Natural killer cell treated with Interleukin-12 subunit alpha and Interleukin-12 subunit beta and Interleukin-15 and Interleukin-18, amount 100 ng/mL, for 72 hours (primary cell): ENCODE results near the gene LINGO1. TPM values are rescaled to one million over a fixed set of nuclear protein-coding genes. Genes with fewer than 3 reads are reported as not detected.
A peak's percentile ranks its signal among the peaks of the same experiment; 100 is the strongest.

ENCODE experiments used
- ATAC-seq, 2 donors: fragments of 150-1000 bp; cut with Tn5 transposase in 1 of 2; sonication (Bioruptor Pico), chemical (Tn5 transposase) in 1 of 2; 2 replicates each; pipeline ENCODE4 v1.10.0; 2021
- DNase-seq: peaks from one replicate; pipeline ENCODE4 v3.0.0; 2022; ENCODE audit warnings: low spot score
- H3K27ac Mint-ChIP-seq, 2 donors: 1 replicate in 1 of 2; 2 replicates in 1 of 2; pipeline ENCODE4 v1.8.0; 2022; ENCODE audit warnings: mixed read lengths in 2 of 2, mild to moderate bottlenecking in 1 of 2, moderate library complexity in 1 of 2
- H3K27me3 Mint-ChIP-seq, 2 donors: 1 replicate in 1 of 2; 2 replicates in 1 of 2; pipeline ENCODE4 v1.8.0; 2022; ENCODE audit warnings: mixed read lengths in 2 of 2
- H3K36me3 Mint-ChIP-seq: one replicate; pipeline ENCODE4 v1.8.0; 2022; ENCODE audit warnings: mixed read lengths
- H3K4me1 Mint-ChIP-seq, 2 donors: 1 replicate in 1 of 2; 2 replicates in 1 of 2; pipeline ENCODE4 v1.8.0; 2022; ENCODE audit warnings: low read depth in 2 of 2, mixed read lengths in 2 of 2, mild to moderate bottlenecking in 1 of 2
- H3K4me3 Mint-ChIP-seq: one replicate; pipeline ENCODE4 v1.8.0; 2022; ENCODE audit warnings: mixed read lengths
- H3K9me3 Mint-ChIP-seq: 2 replicates; pipeline ENCODE4 v1.8.0; 2022; ENCODE audit warnings: mixed read lengths
- total RNA-seq, 2 donors: library from RNA; stranded (reverse); gene quantifications; one replicate each; pipeline ENCODE4 v1.2.3, GENCODE V29; 2022

Gene LINGO1
- not detected for total RNA-seq

DNA sequence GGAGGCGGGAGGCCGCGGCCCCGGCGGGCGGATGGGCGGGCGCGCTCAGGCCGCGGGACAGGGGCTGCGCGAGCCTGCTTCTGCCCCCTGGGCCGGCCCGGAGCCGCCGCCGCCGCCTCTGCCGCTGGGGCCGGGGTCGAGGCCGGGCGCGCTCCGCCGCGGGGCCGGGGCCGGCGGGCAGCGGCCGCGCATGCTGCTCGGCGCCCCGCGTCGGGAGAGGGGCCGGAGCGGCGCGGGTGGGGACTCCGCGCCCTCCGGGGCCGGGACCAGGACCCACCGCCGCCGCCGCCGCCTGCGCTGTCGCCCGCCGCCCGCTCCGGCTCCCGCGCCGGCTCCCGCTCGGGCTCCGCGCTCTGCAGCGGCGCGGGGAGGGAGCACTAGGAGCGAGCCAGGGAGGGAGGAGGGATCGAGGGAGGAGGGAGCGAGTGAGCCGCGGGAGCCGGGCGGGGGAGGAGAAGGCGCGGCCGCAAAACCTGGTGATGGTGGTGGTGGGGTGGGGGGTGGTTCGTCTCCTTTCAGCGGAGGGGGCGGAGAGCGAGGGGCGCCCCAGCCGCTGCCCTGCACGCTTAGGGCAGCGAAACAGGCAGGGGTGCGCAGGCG lies at the start of gene LINGO1:
LINGO1 (minus strand) TSS at position 379 of the 600 bp plus-strand sequence. CDS start 597 bp downstream, outside the sequence.
- Mint-ChIP-seq H3K36me3 (no peaks in the 10 kb centered on the region), H3K9me3 (no peaks in the 10 kb centered on the region), H3K4me1 (peaks cover 0 to 8% of the 10 kb centered on the region in 2 donors), H3K4me3 (peak within 1 kb of the TSS; percentile 58), H3K27me3 (peaks cover 34 to 37% of the 10 kb centered on the region in 2 donors), H3K27ac (no peak within 1 kb of the TSS)
- DNase-seq: no peak
- ATAC-seq: no peak

DNA sequence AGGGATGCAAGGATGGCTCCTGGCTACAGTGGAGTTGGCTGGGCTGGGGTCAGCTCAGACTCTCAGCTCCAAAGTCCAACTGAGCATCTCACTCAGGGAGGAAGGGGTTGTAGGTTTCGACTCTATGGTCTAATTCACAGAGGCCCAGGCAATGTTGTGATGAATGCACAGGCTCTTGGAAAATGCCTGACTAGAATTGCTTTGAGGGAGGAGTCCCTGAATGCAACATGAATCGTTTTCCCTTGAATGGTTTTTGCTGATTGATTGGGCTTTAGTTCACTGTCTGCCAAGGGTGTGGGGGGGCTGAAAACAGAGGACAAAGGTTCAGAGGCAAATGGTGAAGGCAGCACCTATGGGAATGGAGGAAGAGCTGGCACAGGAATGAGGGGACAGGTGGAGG lies 48.6 kb upstream of the LINGO1 start:
- Mint-ChIP-seq H3K9me3 (no peaks in the 10 kb centered on the region), H3K27ac (no peak overlapping the region), H3K4me3 (no peak overlapping the region), H3K4me1 (no peaks in the 10 kb centered on the region), H3K36me3 (no peaks in the 10 kb centered on the region), H3K27me3 (peaks cover 24 to 29% of the 10 kb centered on the region in 2 donors)
- ATAC-seq (no peak), DNase-seq (no peak)

DNA sequence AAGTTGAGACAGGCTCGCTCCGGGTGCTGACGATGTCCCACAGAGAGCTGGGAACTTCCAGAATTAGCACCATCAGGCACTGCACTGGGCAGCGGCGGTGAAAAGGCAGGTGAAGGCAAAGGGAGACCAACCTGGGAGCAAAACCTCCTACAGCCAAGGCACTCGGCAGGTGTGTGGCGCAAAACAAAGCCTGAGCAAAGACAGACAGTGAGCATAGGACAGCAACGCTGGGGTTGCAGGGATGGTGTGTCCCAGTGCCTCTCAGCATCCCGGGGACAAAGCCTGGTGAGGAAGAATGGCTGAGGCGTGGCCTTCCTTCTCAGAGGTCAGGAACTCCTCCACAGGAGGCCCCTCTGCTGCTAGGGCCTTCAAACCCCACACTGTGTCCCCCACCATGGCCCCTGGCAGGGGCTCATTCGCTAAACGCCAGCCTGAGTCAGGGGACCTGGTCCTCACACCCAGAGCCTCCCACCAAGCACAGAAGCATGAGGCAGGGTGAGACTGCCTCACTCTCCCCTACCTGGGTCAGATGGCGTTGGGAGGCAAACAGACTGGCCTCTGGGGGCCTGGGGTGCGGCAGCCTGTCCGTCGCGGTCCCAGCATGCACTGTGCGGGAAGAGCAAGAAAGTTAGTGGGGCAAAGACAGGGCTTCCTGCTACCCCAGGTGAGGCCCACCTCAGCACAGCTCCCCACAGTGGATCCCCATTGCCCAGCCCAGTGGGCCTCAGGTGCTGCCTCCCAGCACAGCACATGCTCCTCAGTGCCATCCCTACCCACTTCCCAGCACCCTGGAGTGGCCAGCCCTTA lies 44.1 kb upstream of the LINGO1 start:
- no peaks in the 10 kb centered on the region for H3K36me3 Mint-ChIP-seq
- H3K27me3 Mint-ChIP-seq: peaks cover 9 to 14% of the 10 kb centered on the region in 2 donors
- H3K4me1 Mint-ChIP-seq: no peaks in the 10 kb centered on the region
- no peak overlapping the region for H3K4me3 Mint-ChIP-seq
- ATAC-seq: peak in 1 of 2 donors; percentile 37
- H3K27ac Mint-ChIP-seq: no peak overlapping the region
- no peak for DNase-seq
- H3K9me3 Mint-ChIP-seq: no peaks in the 10 kb centered on the region

DNA sequence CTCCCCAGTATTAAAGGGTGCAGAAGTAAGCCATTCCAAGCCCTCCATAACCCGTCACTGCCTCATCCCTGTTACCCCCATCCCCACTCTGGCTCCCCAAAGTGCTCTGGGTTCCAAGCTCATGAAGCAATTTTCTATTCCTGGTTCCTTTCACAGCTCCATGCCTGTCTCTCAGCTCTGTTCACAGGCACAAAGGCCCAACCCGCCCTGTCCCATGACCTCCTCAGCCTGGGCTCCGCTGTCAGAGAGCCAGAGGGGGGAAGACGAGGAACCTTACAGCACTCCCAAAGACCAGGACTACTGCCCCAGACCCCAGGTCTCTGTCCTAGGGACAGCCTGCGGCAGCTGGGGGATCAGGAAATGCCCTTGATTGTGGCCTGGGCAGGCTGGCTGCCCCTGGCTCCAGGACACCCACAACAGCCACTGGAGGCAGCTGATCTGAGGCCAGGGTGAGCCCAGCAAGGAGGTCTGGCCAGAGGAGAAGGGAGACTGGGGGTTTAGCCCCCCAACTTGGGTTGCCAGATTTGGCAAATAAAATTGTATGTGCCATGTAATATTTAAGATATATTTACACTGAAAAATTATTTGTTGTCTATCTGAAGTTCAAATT lies 43.2 kb upstream of the LINGO1 start:
- peaks cover under 1 to 12% of the 10 kb centered on the region in 2 donors for H3K27me3 Mint-ChIP-seq
- DNase-seq (no peak), ATAC-seq (no peak)
- H3K9me3 Mint-ChIP-seq: no peaks in the 10 kb centered on the region
- H3K4me3 Mint-ChIP-seq: no peak overlapping the region
- no peaks in the 10 kb centered on the region for H3K4me1 Mint-ChIP-seq
- no peaks in the 10 kb centered on the region for H3K36me3 Mint-ChIP-seq
- no peak overlapping the region for H3K27ac Mint-ChIP-seq

DNA sequence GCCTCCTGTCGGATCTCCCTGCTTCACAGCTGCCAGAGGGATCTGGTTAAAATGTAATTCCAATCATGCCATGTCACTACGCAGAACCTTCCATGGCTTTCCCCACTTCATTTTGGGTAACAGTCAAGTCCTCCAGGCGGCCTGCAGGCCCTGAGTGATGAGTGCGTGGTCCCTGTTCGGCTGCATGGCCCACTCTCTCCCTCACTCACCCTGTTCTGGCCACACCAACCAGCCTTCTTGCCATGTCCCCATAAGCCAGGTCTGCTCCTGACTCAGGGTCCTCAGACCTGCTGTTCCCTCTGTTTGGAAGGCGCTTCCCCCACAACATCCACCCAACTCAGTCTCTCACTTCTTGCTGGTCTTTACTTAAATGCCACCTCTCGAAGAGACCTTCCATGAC lies 41.6 kb upstream of the LINGO1 start:
- H3K36me3 Mint-ChIP-seq: no peaks in the 10 kb centered on the region
- no peaks in the 10 kb centered on the region for H3K9me3 Mint-ChIP-seq
- H3K27ac Mint-ChIP-seq: no peak overlapping the region
- H3K27me3 Mint-ChIP-seq: peaks cover 8 to 15% of the 10 kb centered on the region in 2 donors
- no peak overlapping the region for H3K4me3 Mint-ChIP-seq
- DNase-seq (no peak), ATAC-seq (no peak)
- no peaks in the 10 kb centered on the region for H3K4me1 Mint-ChIP-seq

- DNase-seq (no peak), ATAC-seq (no peak)
- Mint-ChIP-seq H3K36me3 (no peaks in the 10 kb centered on the region), H3K27me3 (peaks cover 9 to 13% of the 10 kb centered on the region in 2 donors), H3K4me1 (no peaks in the 10 kb centered on the region), H3K27ac (no peak overlapping the region), H3K4me3 (no peak overlapping the region), H3K9me3 (no peaks in the 10 kb centered on the region)
These were observed 41.2 kb upstream of the LINGO1 start for GRCh38 chr15:77673866-77674265.

GRCh38 chr15:77672135-77672534 lies 39.4 kb upstream of the LINGO1 start:
- H3K36me3 Mint-ChIP-seq: no peaks in the 10 kb centered on the region
- no peak for ATAC-seq
- no peaks in the 10 kb centered on the region for H3K4me1 Mint-ChIP-seq
- no peaks in the 10 kb centered on the region for H3K9me3 Mint-ChIP-seq
- DNase-seq: no peak
- no peak overlapping the region for H3K27ac Mint-ChIP-seq
- H3K27me3 Mint-ChIP-seq: peaks cover 6 to 9% of the 10 kb centered on the region in 2 donors
- H3K4me3 Mint-ChIP-seq: no peak overlapping the region

- ATAC-seq: no peak
- DNase-seq: no peak
- Mint-ChIP-seq H3K27ac (no peak overlapping the region), H3K27me3 (peaks cover 11 to 16% of the 10 kb centered on the region in 2 donors), H3K4me1 (no peaks in the 10 kb centered on the region), H3K4me3 (no peak overlapping the region), H3K36me3 (no peaks in the 10 kb centered on the region), H3K9me3 (no peaks in the 10 kb centered on the region)
These were observed 38.8 kb upstream of the LINGO1 start for GRCh38 chr15:77671362-77672056.

GRCh38 chr15:77670558-77671361 lies 38.0 kb upstream of the LINGO1 start:
- no peak overlapping the region for H3K4me3 Mint-ChIP-seq

GRCh38 chr15:77669896-77670295 lies 37.2 kb upstream of the LINGO1 start:
- no peak overlapping the region for H3K4me3 Mint-ChIP-seq
- H3K9me3 Mint-ChIP-seq: no peaks in the 10 kb centered on the region
- no peak overlapping the region for H3K27ac Mint-ChIP-seq
- DNase-seq (no peak), ATAC-seq (no peak)
- H3K4me1 Mint-ChIP-seq: no peaks in the 10 kb centered on the region
- no peaks in the 10 kb centered on the region for H3K36me3 Mint-ChIP-seq
- H3K27me3 Mint-ChIP-seq: peaks cover 16 to 22% of the 10 kb centered on the region in 2 donors

More at GRCh38 chr15:77670558-77671361, 38.0 kb upstream of the LINGO1 start:
- DNase-seq (no peak), ATAC-seq (no peak)
- Mint-ChIP-seq H3K27ac (no peak overlapping the region), H3K36me3 (no peaks in the 10 kb centered on the region), H3K9me3 (no peaks in the 10 kb centered on the region), H3K4me1 (no peaks in the 10 kb centered on the region), H3K27me3 (peaks cover 14 to 21% of the 10 kb centered on the region in 2 donors)

- ATAC-seq (no peak), DNase-seq (no peak)
- Mint-ChIP-seq H3K36me3 (no peaks in the 10 kb centered on the region), H3K4me1 (no peaks in the 10 kb centered on the region), H3K4me3 (no peak overlapping the region), H3K27ac (no peak overlapping the region), H3K27me3 (peaks cover 16 to 22% of the 10 kb centered on the region in 2 donors), H3K9me3 (no peaks in the 10 kb centered on the region)
These were observed 34.9 kb upstream of the LINGO1 start for GRCh38 chr15:77667338-77668234.

DNA sequence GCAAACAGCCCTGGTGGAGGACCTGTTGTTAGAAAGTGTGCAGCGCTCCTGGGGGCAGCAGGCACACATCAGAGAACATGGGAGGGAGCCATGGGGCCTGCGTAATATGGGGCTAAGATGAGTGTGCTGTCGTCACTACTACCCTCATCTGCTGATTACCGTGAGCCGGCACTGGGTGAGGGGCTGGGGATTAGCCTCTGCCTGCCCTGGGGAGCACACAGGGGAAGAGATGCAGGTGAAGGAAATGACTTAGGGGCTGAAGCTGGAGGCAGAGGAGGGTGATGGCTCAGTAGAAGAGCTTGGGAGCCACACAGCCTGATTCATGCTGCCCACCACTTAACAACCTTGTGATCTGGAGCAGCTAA lies 33.6 kb upstream of the LINGO1 start:
- no peak for ATAC-seq
- Mint-ChIP-seq H3K9me3 (no peaks in the 10 kb centered on the region), H3K36me3 (no peaks in the 10 kb centered on the region), H3K27ac (no peak overlapping the region), H3K4me1 (no peaks in the 10 kb centered on the region), H3K4me3 (no peak overlapping the region), H3K27me3 (peaks cover 16 to 22% of the 10 kb centered on the region in 2 donors)
- no peak for DNase-seq
